ENCODE results near the gene C1QTNF6.

DNA sequence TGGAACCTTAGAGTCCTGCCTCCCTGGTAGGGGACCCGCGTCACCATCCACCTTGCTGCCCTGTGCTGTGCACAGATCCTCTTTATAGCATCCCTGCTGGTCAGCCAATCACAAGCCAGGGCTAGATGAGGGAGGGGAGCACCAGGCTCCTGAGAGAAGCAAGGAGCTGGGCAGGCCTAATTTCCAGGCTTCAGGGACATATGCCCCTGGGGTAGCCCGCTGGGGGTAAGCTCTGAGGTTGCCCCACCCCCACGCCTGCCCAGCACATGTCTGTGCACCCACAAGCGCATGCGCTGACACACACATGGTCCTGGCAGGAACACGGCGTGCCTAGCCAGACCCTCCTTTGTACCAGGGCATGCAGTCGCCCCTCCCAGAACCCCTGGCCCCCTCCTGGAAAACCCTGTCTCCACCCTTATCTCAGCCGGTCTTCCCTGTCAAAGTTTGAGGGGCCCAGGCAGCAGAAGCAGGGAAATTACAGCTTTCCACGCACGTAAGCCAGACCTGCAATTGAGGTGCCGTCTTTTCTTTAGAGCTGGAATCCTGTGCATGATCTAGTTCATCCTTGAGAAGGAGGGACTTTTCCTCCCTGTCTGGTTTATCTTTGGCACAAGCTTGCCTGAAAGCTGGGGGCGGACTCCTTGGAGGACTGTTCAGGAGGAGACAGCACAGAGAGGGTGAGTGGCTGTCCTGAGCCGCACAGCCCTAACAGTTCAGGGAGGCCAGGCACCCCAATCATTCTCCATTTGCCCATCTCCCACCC, 22.2 kb upstream of the C1QTNF6 start:
- TF ChIP-seq BHLHE40 (IDR thresholded peaks at IDR 0.05; ENCODE audit: low read depth, low read length) (no peak), ZFP36 (IDR thresholded peaks at IDR 0.05; ENCODE audit: borderline replicate concordance, partially characterized antibody) (no peak), POLR2A (IDR thresholded peaks at IDR 0.05; ENCODE audit: low read length) (no peak), RNF2 (IDR thresholded peaks at IDR 0.05; ENCODE audit: borderline replicate concordance, low read depth) (no peak), NR3C1 (IDR thresholded peaks at IDR 0.05) (no peak), CHD2 (IDR thresholded peaks at IDR 0.05; ENCODE audit: low read length, partially characterized antibody) (no peak), RFX5 (IDR thresholded peaks at IDR 0.05) (no peak), SREBF2 (IDR thresholded peaks at IDR 0.05) (no peak)
- TF ChIP-seq, protein P1, sequence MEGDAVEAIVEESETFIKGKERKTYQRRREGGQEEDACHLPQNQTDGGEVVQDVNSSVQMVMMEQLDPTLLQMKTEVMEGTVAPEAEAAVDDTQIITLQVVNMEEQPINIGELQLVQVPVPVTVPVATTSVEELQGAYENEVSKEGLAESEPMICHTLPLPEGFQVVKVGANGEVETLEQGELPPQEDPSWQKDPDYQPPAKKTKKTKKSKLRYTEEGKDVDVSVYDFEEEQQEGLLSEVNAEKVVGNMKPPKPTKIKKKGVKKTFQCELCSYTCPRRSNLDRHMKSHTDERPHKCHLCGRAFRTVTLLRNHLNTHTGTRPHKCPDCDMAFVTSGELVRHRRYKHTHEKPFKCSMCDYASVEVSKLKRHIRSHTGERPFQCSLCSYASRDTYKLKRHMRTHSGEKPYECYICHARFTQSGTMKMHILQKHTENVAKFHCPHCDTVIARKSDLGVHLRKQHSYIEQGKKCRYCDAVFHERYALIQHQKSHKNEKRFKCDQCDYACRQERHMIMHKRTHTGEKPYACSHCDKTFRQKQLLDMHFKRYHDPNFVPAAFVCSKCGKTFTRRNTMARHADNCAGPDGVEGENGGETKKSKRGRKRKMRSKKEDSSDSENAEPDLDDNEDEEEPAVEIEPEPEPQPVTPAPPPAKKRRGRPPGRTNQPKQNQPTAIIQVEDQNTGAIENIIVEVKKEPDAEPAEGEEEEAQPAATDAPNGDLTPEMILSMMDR (IDR thresholded peaks at IDR 0.05) = no peak
- TF ChIP-seq, protein P2, sequence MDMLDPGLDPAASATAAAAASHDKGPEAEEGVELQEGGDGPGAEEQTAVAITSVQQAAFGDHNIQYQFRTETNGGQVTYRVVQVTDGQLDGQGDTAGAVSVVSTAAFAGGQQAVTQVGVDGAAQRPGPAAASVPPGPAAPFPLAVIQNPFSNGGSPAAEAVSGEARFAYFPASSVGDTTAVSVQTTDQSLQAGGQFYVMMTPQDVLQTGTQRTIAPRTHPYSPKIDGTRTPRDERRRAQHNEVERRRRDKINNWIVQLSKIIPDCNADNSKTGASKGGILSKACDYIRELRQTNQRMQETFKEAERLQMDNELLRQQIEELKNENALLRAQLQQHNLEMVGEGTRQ (IDR thresholded peaks at IDR 0.05) = no peak
- TF ChIP-seq, protein P3, sequence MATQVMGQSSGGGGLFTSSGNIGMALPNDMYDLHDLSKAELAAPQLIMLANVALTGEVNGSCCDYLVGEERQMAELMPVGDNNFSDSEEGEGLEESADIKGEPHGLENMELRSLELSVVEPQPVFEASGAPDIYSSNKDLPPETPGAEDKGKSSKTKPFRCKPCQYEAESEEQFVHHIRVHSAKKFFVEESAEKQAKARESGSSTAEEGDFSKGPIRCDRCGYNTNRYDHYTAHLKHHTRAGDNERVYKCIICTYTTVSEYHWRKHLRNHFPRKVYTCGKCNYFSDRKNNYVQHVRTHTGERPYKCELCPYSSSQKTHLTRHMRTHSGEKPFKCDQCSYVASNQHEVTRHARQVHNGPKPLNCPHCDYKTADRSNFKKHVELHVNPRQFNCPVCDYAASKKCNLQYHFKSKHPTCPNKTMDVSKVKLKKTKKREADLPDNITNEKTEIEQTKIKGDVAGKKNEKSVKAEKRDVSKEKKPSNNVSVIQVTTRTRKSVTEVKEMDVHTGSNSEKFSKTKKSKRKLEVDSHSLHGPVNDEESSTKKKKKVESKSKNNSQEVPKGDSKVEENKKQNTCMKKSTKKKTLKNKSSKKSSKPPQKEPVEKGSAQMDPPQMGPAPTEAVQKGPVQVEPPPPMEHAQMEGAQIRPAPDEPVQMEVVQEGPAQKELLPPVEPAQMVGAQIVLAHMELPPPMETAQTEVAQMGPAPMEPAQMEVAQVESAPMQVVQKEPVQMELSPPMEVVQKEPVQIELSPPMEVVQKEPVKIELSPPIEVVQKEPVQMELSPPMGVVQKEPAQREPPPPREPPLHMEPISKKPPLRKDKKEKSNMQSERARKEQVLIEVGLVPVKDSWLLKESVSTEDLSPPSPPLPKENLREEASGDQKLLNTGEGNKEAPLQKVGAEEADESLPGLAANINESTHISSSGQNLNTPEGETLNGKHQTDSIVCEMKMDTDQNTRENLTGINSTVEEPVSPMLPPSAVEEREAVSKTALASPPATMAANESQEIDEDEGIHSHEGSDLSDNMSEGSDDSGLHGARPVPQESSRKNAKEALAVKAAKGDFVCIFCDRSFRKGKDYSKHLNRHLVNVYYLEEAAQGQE (IDR thresholded peaks at IDR 0.05) = no peak
- TF ChIP-seq, protein P4, sequence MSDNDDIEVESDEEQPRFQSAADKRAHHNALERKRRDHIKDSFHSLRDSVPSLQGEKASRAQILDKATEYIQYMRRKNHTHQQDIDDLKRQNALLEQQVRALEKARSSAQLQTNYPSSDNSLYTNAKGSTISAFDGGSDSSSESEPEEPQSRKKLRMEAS (IDR thresholded peaks at IDR 0.05) = no peak

Data from A549 (cell line).